Astrocyte of the spinal cord (primary cell): ENCODE results near the gene GYPB.
"Not testable (repeated sequence)": the region's sequence is repeated elsewhere in the genome, so short reads cannot be mapped to it uniquely, and the experiment has no call there.

Source experiments
- DNase-seq: peaks from one replicate; pipeline ENCODE4 v3.0.0; 2011; ENCODE audit warnings: low read depth, low spot score
- H3K4me3 ChIP-seq: 2 replicates; pipeline ENCODE4 v1.5.1; 2011; ENCODE audit warnings: low read depth, mild to moderate bottlenecking, low read length, moderate library complexity
- CTCF ChIP-seq: IDR thresholded peaks from 2 replicates; pipeline ENCODE4 v1.5.1; 2012; ENCODE audit warnings: low read depth, mild to moderate bottlenecking, low read length, inconsistent platforms
- in situ Hi-C: cut with HindIII; loops from 2 replicates; pipeline ENCODE4 v1.10.0; 2017; ENCODE audit warnings: low sequenced_read_pairs

GYPB gene

GRCh38 chr4:143996193-143996592 lies 23.0 kb downstream of the GYPB start:
- H3K4me3 ChIP-seq, DNase-seq, in situ Hi-C loops: not testable (repeated sequence)

- in situ Hi-C loops, H3K4me3 ChIP-seq, DNase-seq: not testable (repeated sequence)
Measured at GRCh38 chr4:143991761-143992160, 27.4 kb downstream of the GYPB start.

- H3K4me3 ChIP-seq, in situ Hi-C loops, DNase-seq: not testable (repeated sequence)
Measured at GRCh38 chr4:143990717-143991116, 28.5 kb downstream of the GYPB start.

GRCh38 chr4:143986180-143986579 lies 33.0 kb downstream of the GYPB start:
- in situ Hi-C loops: no loop called here
- H3K4me3 ChIP-seq: no peak overlapping the region
- TF ChIP-seq CTCF: no peak
- DNase-seq: no peak

GRCh38 chr4:143980776-143981175 lies 38.4 kb downstream of the GYPB start:
- TF ChIP-seq CTCF: peak; percentile 7
- H3K4me3 ChIP-seq, in situ Hi-C loops, DNase-seq: not testable (repeated sequence)

GRCh38 chr4:143975527-143975926 lies 43.7 kb downstream of the GYPB start:
- H3K4me3 ChIP-seq, DNase-seq, in situ Hi-C loops: not testable (repeated sequence)

- in situ Hi-C loops: not testable (repeated sequence)
Measured at GRCh38 chr4:143974021-143974420, 45.2 kb downstream of the GYPB start.

GRCh38 chr4:143961075-143961474 lies 58.1 kb downstream of the GYPB start:
- no peak overlapping the region for H3K4me3 ChIP-seq
- DNase-seq: no peak
- no peak for TF ChIP-seq CTCF
- in situ Hi-C loops: no loop called here

More at GRCh38 chr4:143974021-143974420, 45.2 kb downstream of the GYPB start:
- not testable (repeated sequence) for DNase-seq, H3K4me3 ChIP-seq

- H3K4me3 ChIP-seq, in situ Hi-C loops, DNase-seq: not testable (repeated sequence)
Measured at GRCh38 chr4:143955306-143955705, 63.9 kb downstream of the GYPB start.

GRCh38 chr4:143951458-143951972 lies 67.7 kb downstream of the GYPB start:
- in situ Hi-C loops, H3K4me3 ChIP-seq, DNase-seq: not testable (repeated sequence)

- H3K4me3 ChIP-seq, in situ Hi-C loops, DNase-seq: not testable (repeated sequence)
Measured at GRCh38 chr4:143950967-143951366, 68.2 kb downstream of the GYPB start.

GRCh38 chr4:143950185-143950584 lies 69.0 kb downstream of the GYPB start:
- DNase-seq, in situ Hi-C loops: not testable (repeated sequence)

GRCh38 chr4:143947493-143947892 lies 71.7 kb downstream of the GYPB start:
- H3K4me3 ChIP-seq, in situ Hi-C loops: not testable (repeated sequence)

More at GRCh38 chr4:143950185-143950584, 69.0 kb downstream of the GYPB start:
- H3K4me3 ChIP-seq: not testable (repeated sequence)

More at GRCh38 chr4:143947493-143947892, 71.7 kb downstream of the GYPB start:
- not testable (repeated sequence) for DNase-seq
